Measurements from ENCODE around the gene XAB2. TPM values are rescaled to one million over a fixed set of nuclear protein-coding genes. Genes with fewer than 3 reads are reported as not detected.

XAB2 gene
- total and polyA plus RNA-seq, 2 experiments from 2014 or later, result 19.9 to 24.5 TPM

DNA sequence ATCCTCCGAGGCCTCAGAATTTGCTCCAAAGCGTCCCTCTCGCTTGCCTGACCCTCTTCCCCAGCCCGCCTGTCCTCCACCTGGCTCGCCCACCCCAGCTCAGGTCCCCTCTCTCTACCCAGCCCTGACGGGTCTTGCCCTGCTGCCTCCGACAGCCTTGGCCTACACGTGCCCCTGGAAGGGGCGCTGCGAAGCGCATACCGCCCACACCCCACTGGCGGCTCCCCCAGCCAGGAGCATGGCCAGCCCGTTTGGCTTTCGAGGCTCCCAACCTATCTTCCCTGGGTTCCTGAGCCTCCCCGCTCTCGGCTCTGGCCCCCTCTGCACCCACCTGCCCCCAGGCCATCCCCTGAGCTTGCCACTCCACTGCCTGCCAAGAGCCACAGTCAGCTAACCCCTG is 4.5 kb downstream of the XAB2 start:
- WGBS (ENCODE audit: low lambda C conversion rate, missing lambda C conversion rate), result 95% methylated on average over 7 of the region's 17 CpGs
- Histone ChIP-seq H3K4me1 (ENCODE audit: insufficient read depth) (peaks cover 8% of the 10 kb centered on the region), H3K4me3 (no peak overlapping the region), H3K27ac (no peak overlapping the region), H3K27me3 (no peaks in the 10 kb centered on the region), H3K9me3 (ENCODE audit: low read depth) (no peaks in the 10 kb centered on the region), H3K36me3 (replicated peaks; ENCODE audit: insufficient read depth, low read depth) (no peaks in the 10 kb centered on the region), H2AFZ (no peak overlapping the region), H3K9me2 (replicated peaks; ENCODE audit: insufficient read depth) (no peaks in the 10 kb centered on the region), H3K4me2 (no peak overlapping the region), H3K79me2 (peaks cover 33% of the 10 kb centered on the region), H4K20me1 (ENCODE audit: insufficient read depth, poor library complexity, severe bottlenecking) (no peaks in the 10 kb centered on the region)
- DNase-seq (ENCODE audit: low spot score), result no peak
- TF ChIP-seq CTCF (IDR thresholded peaks at IDR 0.05; ENCODE audit: poor library complexity) (no peak), EZH2 (IDR thresholded peaks at IDR 0.05; ENCODE audit: borderline replicate concordance) (no peak), EZH2phosphoT487 (IDR thresholded peaks at IDR 0.05; ENCODE audit: low read depth, severe bottlenecking, unreplicated experiment) (no peak)

- H3K36me3 ChIP-seq (replicated peaks; ENCODE audit: insufficient read depth, low read depth), result no peaks in the 10 kb centered on the region
- no peaks in the 10 kb centered on the region for H3K9me2 ChIP-seq (replicated peaks; ENCODE audit: insufficient read depth)
- no peaks in the 10 kb centered on the region for H4K20me1 ChIP-seq (ENCODE audit: insufficient read depth, poor library complexity, severe bottlenecking)
- H3K4me2 ChIP-seq, result no peak overlapping the region
- H2AFZ ChIP-seq, result no peak overlapping the region
- no peaks in the 10 kb centered on the region for H3K27me3 ChIP-seq
- H3K9me3 ChIP-seq (ENCODE audit: low read depth), result no peaks in the 10 kb centered on the region
- whole genome bisulfite sequencing (ENCODE audit: low lambda C conversion rate, missing lambda C conversion rate), result 98% methylated on average over 31 of the region's 39 CpGs
- H3K4me1 ChIP-seq (ENCODE audit: insufficient read depth), result peaks cover 8% of the 10 kb centered on the region
- no peak overlapping the region for H3K4me3 ChIP-seq
- H3K79me2 ChIP-seq, result peaks cover 28% of the 10 kb centered on the region
- DNase-seq (ENCODE audit: low spot score), result no peak
- TF ChIP-seq EZH2 (IDR thresholded peaks at IDR 0.05; ENCODE audit: borderline replicate concordance) (no peak), CTCF (IDR thresholded peaks at IDR 0.05; ENCODE audit: poor library complexity) (no peak), EZH2phosphoT487 (IDR thresholded peaks at IDR 0.05; ENCODE audit: low read depth, severe bottlenecking, unreplicated experiment) (no peak)
- no peak overlapping the region for H3K27ac ChIP-seq
These were observed 5.4 kb downstream of the XAB2 start for GRCh38 chr19:7623725-7624603.

DNA sequence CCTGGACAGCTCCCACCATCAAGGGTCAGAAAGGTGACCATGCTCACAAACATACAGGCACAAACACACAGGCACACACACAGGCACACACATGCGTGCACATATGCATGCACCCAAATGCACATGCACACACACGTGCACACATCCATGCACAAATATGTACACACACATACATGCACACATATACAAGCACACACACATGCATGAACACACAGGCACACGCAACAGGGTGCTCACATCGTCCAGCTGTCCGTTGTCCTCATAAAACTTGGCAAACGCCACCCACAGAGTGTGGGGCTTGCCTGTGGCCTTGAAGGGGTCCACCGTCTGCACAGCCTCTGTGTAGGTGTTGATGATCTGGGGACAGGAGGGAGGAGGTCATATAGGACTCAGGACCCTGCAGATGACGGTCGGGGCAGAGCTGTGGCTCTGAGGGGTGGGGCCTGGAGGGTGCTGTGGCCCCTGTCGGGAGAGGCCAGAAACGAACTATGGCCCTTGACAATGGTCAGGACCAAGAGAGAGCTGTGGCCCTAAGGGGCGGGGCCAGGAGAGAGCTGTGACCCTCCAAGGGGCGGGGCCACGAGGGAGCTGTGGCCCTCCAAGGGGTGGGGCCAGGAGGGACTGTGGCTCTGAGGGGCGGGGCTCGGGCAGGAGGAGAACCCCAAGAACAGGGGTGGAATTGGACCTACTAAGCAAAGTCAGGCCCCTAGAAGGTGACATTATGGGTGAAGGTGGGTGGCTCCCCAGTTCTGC is 6.2 kb downstream of the XAB2 start:
- Histone ChIP-seq H4K20me1 (ENCODE audit: insufficient read depth, poor library complexity, severe bottlenecking) (no peaks in the 10 kb centered on the region), H3K4me3 (no peak overlapping the region), H3K27me3 (no peaks in the 10 kb centered on the region), H2AFZ (no peak overlapping the region), H3K4me2 (no peak overlapping the region), H3K4me1 (ENCODE audit: insufficient read depth) (peaks cover 2% of the 10 kb centered on the region), H3K36me3 (replicated peaks; ENCODE audit: insufficient read depth, low read depth) (no peaks in the 10 kb centered on the region), H3K79me2 (peaks cover 20% of the 10 kb centered on the region), H3K9me3 (ENCODE audit: low read depth) (no peaks in the 10 kb centered on the region), H3K9me2 (replicated peaks; ENCODE audit: insufficient read depth) (no peaks in the 10 kb centered on the region), H3K27ac (no peak overlapping the region)
- WGBS (ENCODE audit: low lambda C conversion rate, missing lambda C conversion rate), result 91% methylated on average over 8 of the region's 16 CpGs
- TF ChIP-seq CTCF (IDR thresholded peaks at IDR 0.05; ENCODE audit: poor library complexity) (no peak), EZH2 (IDR thresholded peaks at IDR 0.05; ENCODE audit: borderline replicate concordance) (no peak), EZH2phosphoT487 (IDR thresholded peaks at IDR 0.05; ENCODE audit: low read depth, severe bottlenecking, unreplicated experiment) (no peak)
- DNase-seq (ENCODE audit: low spot score), result no peak
